Hepatocyte (in vitro differentiated cells): ENCODE results near the gene CAPZB.

ENCODE experiments used
- CTCF ChIP-seq: fragments of 200-600 bp; sonication (generic); IDR thresholded peaks from 2 replicates; pipeline ENCODE4 v1.5.1; 2016; ENCODE audit warnings: antibody characterized with exemption, mild to moderate bottlenecking; ENCODE audit not compliant: poor library complexity
- EZH2 ChIP-seq: fragments of 200-600 bp; sonication (generic); IDR thresholded peaks from 2 replicates; pipeline ENCODE4 v1.6.1; 2016; ENCODE audit warnings: antibody characterized with exemption, mild to moderate bottlenecking, borderline replicate concordance

GRCh38 chr1:19342062-19342750 is 143.1 kb downstream of the CAPZB start:
- TF ChIP-seq CTCF (no peak), EZH2 (no peak)
